ENCODE results near the gene GHR.

The GHR gene

DNA sequence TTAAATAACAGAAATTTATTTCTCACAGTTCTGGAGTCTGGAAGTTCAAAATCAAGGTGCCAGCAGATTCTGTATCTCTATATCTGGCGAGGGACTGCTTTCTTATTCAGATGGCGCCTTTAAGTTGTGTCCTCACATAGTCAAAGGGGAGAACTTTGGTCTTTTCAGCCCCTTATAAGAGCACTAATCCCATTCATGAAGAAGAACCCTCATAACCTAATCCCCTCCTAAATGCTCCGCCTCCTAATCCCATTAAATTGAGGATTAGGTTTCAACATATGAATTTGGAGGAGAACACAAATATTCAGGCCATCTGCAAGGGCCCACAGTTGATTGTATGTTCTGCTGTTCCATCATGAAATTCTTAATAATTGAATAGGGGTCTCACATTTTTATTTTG lies 322.6 kb downstream of the GHR start:
- no peak for DNase-seq

DNA sequence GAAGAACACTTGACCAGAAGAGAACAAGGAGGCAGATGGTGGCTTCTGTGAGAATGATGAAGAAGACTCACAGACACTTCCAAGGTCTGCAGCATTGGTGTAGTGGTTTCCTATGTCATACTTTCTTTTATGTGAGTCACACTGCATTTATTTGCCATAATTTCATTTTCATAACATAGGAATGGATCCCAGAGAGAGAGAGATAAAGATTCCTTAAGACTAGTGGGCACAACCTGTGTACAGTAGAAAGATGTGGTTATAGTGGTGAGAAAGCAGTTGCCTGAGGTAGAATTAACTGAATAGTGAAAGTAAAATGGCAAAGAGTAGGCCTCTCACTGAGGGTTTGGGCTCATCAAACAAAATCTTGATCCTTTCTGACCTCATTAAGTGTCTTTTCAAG lies 325.8 kb downstream of the GHR start:
- DNase-seq: peak; percentile 20

DNA sequence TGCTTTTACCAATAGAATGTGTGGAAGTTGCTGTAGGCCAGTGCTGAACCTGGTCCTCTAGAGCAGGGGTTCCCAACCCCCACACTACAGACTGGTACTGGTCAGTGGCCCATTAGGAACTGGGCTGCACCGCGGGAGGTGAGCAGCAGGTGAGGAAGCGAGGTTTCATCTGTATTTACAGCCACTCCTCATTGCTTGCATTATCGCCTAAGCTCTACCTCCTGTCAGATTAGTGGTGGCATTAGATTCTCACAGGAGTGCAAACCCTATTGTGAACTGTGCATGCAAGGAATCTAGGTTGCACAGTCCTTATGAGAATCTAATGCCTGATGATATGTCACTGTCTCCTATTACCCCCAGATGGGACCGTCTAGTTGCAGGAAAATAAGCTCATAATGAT lies 327.3 kb downstream of the GHR start:
- DNase-seq: no peak

DNA sequence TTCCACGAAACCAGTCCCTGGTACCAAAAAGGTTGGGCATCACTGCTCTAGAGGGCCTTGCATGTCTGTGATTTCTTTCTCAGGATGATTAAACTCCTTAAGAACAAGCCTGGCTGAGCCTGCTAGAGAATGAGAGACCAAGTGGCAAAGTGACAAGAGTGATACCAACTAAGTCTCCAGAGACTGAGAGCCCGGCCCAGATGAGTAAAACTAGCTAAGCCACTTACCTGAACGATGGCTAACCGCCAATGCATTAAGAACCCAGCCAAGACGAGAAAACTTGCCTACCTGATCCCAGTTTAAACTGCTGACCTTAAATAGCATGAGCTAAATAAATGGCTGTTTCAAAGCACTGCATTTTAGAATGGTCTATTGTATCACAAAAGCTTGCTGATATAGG lies 327.8 kb downstream of the GHR start:
- no peak for DNase-seq

DNA sequence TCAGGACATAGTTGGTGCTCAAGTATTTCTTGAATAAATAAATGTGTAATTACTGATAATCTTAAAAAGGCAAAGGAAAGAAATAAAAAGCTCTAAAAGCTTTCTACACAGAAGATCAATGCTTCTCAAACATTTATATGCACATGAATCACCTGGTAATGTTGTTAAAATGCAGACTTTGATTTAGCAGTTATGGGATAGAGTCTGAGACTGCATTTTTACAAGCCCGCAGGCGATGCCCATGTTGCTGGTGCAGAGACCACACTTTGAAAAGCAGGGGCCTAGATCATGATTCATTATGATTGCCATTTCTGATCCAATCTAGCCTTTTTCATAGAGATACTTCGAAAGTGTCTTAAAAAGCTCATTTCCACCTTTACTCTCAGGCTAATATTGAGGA lies 329.9 kb downstream of the GHR start:
- DNase-seq: no peak

DNA sequence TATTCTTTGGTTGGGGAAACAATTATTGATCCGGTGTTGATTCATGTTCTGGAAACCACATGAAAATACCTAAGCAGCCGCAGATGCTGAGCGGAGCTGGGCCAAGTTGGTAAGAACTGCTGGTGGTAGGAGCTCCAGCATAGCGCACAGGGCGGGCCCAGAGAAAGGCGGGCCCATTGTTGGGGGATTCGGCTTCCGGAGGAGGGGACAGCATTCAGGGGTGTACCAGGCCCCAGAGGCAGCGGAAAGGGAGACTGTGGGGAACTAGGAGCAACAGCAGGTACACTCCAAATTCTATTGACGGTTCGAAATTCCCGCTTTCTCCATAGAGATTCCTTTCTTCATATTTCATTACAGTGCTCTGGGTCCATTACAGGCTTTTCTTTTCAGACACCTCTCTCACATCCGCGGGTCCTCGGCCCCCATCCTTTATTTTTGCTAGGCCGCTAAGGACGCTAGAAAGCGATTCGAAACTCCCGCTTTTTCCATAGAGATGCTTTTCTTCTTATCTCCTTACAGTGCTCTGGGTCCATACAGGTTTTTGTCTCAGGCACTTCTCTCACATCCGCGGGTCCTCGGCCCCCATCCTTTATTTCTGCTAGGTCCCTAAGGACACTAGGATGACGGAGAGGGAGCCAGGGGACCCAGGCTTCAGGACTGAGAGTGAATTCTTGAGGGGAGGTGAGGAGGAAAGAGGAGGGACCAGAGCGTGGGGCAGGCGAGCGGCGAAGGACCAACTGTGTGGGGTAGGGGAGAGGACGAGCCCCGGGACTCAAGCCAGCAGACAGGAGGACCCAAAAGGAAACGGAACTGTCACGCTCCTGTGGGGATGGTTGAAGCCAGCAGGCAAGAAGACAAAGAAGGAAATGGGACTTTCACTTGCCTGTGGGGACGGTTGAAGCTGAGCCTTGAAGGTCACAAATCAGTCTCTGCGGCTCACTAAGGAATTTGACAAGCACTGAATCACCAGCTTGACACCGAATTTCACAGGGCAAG lies 333.7 kb downstream of the GHR start, which contains the start of gene CCDC152:
Gene CCDC152 (plus strand): TSS at position 213 of the 996 bp plus-strand sequence. CDS start 2,304 bp downstream, outside the sequence.
- DNase-seq: peak; percentile 66

DNA sequence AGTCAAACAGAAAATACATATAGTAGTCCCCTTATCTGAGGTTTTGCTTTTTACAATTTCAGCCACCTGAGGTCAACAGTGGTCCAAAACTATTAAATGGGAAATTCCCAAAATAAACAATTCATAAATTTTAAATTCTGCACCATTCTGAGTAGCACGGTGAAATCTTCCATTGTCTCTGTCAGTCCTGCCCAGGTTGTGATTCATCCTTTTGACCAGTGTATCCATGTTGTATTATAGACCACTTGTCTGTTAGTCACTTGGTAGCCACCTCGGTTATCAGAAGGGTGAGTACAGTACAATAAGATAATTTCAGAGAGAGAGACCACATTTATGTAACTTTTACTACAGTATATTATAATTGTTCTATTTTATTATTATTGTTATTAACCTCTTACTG lies 336.2 kb downstream of the GHR start:
- DNase-seq: no peak

DNA sequence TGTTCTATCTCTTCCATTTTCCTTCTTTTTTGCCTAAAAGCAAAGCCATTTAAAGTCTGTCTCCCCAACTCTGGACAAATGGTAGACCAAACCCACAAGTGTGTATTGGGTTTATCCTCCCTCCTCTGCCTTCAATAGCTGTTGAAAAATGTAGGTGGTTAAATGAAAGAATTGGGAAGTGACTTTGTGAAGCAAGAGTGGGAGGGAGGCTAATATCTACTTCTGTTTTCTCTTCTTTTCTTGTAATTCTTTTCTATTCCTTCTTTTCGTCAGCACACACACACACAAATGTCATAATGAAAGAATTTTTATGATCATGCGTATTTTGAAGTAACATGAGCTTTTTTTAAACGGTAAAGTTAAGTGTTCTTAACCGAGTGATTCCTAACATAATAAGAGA lies 337.2 kb downstream of the GHR start:
- DNase-seq: no peak

DNA sequence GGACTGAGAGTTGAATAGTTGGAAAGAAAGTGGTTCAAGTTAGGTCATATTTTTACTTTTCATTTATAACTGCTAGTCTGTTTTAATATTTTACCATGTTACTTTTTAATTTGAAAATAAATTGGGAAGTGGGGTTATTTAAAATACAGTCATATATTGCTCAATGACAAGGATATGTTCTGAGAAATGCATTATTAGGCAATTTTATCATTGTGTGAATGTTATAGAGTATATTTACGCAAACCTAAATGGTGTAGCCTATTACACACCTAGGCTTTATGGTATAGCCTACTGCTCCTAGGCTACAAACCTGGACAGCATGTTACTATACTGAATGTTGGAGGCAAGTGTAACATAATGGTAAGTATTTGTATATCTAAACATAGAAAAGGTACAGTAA lies 338.6 kb downstream of the GHR start:
- DNase-seq: no peak

DNA sequence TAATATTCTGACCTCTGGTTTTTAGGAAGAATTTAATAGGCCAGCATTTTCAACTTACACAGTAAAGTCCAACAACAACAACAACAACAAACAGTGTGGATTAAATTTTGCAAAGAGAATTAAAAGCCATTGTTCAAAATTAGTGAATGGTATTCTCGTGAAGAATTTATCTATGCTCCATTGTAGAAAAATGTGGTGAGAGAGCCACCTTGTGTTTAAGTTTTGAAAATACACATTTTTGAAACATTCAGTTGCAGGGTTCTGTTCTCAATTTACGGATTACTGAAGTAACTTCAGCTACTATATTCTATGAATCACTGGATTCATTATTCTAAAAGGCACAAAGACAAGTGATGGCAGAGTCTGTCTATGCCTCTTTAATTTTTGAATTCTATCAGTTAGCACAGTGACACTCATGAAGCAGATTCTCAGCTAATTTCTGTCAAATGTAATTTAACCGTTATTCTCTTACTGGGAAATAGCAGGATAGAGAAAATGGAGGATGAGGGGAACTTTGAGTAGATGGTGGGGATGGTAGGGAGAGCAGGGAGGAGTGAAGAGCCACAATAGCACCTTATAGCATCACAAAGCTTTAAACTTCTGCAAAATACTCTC lies 344.4 kb downstream of the GHR start:
- DNase-seq: peak; percentile 42

DNA sequence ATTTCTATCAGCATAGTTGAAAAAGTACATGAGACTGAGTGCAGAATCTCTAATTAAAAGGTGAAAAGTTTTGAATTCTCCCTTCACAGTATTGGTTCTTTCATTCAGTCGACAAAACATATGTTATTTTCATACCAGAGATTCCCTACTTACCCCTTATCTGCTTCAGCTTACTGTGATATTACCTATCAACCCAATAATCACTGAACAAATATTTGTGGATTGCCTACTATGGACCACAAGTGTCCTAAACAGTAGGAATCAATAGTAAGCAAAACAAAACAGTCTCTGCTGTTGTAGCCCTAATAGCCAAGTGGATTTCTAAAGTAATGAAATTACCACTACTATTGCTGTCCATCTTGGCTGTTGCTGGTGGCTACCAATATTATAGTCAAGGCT lies 344.9 kb downstream of the GHR start:
- no peak for DNase-seq

DNA sequence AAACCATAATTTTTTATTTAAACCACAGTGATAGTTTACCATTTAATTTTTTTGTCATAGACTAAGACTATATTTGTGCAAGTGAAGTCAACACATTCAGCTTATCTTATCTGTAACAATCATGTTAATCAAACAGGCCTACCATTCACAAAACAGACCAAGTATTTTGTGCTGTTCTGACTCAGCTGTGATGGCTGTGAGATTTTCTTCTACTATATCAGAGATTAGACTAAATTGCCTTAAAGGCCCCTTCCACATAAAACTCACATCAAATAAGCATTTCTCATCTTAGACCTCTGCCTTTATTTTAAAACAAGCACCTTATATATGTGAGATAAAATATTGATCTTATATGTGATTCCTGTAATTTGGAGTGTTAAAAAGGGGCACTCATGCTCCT lies 346.8 kb downstream of the GHR start:
- no peak for DNase-seq
